Measurements from ENCODE around the gene IL34.

The IL34 gene

DNA sequence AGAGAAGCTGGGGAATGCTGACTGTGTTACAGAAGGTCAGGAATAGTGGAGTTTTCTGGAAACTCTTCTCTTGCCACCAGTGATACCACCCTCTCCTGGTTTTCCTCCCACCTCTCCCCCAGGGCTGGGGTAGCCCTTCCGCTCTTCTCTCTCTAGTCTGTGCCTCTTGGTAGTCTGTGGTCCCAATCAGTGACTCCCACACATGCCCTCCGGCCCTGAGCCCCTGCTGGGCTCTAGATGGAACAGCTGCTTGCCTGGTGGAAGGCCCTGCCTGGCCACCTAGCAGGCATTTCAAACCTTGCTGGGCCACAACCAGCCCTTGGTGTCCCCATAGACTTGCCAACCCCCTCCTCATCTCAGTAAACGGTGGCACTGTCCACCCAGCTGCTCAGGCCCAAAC is 54.7 kb downstream of the IL34 start:
- no peak for DNase-seq (ENCODE audit: low read depth in 1 of 2, low spot score in 1 of 2)

DNA sequence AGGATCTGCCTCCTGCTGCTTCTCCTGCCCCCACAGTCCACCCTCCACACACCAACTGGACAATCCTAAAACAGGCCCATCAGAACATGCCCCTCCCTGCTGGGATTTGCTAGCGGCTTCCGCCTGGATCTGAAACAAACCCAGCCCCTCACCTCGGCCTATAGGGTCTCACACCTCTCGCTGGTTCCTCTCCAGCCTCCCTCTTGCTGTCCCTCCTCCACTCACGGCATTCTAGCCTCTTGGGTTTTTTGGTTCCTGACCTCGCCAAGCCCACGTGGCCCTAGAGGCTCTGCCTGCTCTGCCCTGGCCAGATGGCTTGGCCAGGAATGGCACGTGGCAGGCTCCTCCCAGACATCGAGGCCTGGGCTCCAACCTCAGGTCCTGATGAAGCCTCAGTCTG is 55.2 kb downstream of the IL34 start:
- no peak for DNase-seq (ENCODE audit: low read depth in 1 of 2, low spot score in 1 of 2)

DNA sequence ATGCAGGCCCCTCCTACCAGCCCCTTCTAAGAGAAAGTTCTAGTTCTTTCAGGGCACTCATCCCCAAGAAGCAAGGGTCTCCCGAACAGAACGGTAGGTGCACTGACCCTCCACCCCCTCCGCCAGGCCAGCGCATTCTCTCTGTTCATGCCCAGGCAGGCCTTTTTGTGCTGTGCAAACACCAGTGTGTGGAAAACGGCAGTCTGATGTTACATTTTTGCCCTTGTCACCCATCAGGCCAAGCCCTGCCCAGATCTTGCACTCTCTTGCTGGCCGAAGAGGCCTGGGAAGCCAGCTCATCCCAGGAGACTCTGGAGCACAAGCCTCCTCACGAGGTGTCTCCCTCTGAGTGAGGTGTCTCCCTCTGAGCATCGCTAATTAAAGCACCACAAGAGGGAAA is 55.6 kb downstream of the IL34 start:
- DNase-seq (ENCODE audit: low read depth in 1 of 2, low spot score in 1 of 2): no peak

DNA sequence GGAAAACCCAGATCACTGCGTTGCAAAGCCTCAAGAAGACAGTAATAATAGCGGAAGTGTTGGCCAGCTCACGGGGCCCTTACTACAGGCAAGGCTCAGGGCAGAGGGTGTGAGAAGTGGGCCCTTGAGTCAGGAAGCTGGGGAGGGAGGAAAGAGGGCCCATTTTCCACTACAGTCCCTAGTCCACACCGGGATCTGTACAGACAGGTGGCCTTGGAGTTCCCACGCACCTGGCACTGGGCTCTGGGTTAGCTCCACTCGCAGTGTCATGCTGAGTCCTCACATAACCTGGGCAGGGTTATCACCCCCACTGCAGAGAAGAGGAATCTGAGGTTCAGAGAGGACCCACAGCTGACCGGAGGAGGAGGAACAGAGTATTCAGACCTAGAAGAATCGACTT is 56.3 kb downstream of the IL34 start:
- DNase-seq (ENCODE audit: low read depth in 1 of 2, low spot score in 1 of 2): no peak

DNA sequence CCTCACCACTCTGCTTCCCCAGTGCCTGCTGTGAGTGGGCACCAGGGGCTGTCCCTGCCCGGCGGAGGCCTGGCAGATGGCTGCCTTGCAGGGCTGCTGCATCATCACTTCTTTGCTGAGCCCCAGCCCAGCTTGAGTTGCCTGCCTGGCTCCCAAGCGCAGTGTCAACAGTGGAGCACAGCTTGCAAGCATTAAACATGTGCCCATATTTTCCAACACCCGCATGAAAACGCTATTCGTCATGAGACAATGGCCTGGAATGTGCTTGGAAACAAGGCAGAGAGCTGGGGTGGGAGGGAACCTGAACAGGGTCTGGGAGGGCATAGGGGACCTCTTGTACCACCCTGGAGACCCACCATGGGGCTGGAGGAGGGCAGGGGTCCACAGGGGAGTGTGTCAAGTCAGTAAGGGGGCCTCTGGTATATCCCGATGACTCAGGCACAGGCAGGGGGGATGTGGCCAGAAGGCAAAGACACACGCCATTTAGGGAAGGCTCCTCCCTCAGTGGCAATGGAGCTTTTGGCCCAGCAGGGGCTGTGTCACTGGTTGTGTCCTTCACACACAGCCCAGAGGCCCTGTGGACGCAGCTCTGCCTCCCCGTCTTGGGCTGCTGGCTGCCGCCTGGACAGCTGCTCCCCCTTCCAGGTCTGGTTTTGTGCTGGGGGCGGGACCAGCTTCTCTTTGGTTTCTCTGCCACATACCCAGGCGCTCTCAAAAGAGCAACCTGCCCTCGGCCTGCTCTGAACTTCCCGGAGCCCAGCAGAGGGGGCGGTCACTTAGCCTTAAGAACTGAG is 56.9 kb downstream of the IL34 start:
- no peak for DNase-seq (ENCODE audit: low read depth in 1 of 2, low spot score in 1 of 2)

DNA sequence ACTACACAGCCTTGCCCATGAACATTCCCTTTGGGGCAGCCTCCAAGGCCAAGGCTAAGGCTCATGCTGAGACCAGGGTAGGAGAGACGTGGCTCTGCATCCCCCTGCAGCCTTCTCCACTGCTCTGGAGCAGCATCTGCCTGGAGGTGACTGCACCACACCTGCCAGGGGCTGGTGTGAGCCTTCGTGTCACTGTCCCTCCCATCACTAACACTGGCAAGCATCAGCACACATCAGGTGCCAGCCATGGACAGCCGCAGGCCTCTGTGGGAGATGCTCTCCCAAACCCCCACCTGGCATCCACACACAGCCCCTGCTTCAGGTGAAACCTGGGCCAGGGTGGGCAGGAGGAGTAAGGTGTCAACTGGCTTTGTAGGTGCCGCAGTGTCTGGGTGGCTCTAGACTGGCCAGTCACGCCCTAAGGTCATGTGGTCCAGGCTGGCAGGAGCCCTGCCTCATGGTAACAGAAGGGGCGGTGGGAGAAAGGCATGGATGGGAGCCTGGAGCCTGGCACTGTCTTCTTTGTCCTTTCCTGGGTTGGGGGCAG is 57.5 kb downstream of the IL34 start:
- DNase-seq (ENCODE audit: low read depth in 1 of 2, low spot score in 1 of 2): no peak

DNA sequence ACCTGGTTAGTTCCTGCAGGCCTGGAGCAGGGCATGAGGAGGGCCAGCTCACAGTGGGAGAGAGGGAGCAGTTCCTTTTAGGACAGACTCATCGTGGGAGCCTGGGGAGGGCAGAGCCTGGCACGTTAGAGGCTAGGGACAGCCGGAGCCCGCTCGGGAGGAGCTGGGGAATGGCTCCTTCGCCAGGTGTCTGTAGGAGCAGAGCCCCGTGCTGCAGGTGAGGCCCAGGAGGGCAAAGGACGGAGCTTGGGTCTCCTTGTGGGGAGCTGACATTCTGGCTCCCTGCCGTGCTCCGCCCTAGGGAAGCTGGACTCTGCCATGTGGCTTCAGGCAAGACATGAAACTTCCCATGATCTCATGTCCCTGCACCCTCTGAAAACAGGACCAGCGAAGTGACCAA is 58.2 kb downstream of the IL34 start:
- DNase-seq (ENCODE audit: low read depth in 1 of 2, low spot score in 1 of 2): no peak

DNA sequence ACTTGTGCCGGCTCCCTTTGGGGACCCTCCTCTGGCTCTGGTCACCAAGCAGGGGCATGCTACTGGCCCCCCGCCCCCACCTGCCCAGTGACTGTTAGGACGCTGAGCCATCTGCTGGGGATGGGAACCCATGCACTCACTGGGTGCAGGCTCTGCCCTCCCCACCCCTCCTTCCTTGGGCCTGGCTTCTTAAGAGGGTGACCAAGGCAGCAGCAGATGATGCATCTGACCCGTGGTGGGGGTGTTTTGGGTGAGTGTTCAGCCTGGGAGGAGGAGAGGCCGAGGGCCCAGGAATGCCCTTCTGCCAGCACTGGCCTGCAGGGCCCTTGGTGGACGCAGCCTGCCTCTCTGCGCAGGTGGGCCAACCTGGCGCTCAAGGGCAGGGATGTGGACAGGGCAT is 58.7 kb downstream of the IL34 start:
- DNase-seq (ENCODE audit: low read depth in 1 of 2, low spot score in 1 of 2): no peak

DNA sequence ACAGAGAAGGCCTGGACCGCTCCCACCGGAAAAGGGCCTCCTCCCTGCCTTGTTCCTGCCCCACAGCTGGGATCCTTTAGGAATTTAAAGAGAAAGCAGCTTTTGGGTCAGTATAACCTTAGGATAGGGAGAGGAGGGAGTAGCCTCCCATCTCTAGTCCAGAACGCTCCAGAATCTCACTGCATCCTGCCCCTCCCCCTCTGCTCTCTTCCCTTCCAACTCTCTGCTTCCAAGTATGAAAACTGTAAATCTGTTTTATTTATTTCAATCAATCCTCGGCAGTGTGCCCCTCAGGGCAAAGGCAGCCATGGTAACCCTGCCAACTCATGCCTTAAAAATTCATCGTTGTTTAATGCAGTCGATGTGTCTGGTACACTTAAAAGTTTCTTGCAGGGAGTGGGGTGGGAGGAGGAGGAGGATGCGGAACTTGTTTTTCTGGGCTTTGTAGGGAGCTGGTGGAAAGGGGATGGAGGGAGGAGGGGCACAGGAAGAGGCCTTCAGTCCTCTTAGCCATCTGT is 60.6 kb downstream of the IL34 start:
- no peak for DNase-seq (ENCODE audit: low read depth in 1 of 2, low spot score in 1 of 2)

DNA sequence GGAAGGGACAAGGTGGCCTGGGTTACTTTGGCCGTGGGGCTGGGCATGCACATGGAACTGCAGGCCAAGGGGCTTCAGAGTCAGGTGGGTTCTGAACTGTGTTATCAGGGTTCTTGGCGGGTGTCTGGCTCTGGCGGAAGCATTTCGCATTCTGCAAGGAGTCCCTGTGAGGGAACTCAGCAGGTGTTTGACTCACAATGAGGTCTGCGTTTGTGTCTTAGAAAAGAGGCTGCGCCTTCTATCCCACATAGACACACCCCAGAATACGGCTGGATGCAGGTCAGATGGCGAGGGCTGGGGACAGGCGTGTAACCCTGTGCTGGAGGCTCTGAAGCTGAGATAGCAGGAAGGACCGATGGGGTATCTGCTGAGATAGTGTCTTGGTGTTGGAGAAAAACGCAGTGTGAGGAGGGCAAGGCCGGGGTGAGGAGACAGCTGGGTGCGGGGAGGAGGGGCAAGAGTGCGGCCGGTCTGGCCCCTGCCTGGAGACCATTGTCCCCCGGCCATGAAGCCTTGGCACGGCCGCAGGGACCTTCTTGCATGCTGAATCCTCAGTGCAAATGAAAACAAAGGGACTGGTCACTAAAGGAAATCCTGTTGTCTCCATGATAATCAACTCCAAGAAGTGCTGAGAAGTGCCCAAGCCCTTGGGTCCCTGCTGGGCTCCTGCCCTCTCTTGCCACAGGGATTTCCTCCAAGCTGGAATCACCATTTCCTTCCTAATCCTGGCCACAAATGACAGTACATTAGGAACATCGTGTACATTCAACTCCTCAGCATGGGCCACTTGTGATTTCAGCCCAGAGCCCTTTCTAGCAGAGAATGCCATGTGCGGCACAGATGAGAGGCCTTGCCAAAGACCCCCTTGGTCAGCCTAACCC is 62.2 kb downstream of the IL34 start:
- no peak for DNase-seq (ENCODE audit: low read depth in 1 of 2, low spot score in 1 of 2)

DNA sequence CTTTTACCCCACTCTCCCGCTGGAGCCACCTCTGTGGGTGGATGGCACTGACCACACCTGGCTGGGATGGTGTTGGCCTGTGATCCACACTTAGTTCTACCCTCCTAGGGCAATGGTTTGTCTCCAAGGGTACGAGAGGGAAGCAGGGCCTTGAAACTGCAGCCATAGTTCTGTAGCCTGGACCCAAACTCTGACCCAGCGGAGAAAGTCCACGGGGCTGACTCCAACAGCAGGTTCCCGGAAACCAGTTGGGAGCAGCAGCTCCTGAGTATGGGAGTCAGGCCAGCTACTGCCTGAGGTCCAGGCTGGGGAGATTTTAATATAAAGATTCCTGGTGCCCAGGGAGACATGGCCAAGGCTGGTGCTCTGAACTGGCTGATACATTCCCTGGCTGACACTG is 63.1 kb downstream of the IL34 start:
- no peak for DNase-seq (ENCODE audit: low read depth in 1 of 2, low spot score in 1 of 2)

DNA sequence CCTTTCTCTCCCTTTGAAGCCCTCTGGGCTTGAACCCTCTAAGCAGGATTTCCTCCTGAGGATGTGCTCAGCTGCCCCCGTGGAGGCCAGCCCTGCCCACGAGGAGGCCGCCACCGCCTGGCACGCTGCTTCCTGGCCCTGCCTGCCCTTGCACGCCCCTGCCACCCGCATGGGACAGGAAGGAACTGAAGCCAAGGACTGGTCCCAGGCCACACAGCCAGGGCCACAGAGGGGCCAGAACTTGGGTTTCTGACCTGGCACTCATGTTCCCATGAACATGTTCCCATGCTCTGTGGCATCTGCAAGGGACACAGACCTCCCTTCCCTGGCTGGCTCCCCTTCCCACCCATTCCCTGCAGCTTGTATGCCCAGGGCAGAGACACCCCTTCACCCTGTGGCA is 63.6 kb downstream of the IL34 start:
- DNase-seq (ENCODE audit: low read depth in 1 of 2, low spot score in 1 of 2): no peak
